RWPE1 (cell line): ENCODE data around the gene TAF1C.

Experiments
- CTCF ChIA-PET: fragments of 350-600 bp; sonication (Branson Sonifier 250); formaldehyde crosslinking; extraction: SDS; loops from one replicate; lab custom pipeline; 2021; lab: Yijun Ruan, JAX
- POLR2A ChIA-PET: fragments of 400-600 bp; formaldehyde crosslinking; extraction: SDS; loops from one replicate; lab custom pipeline; 2020; ENCODE audit warnings: antibody characterized with exemption; ENCODE audit not compliant: low non-redundant PET; lab: Yijun Ruan, JAX
- DNase-seq: peaks from one replicate; pipeline ENCODE4 v3.0.0; 2012; ENCODE audit warnings: low spot score
- H3K27ac ChIP-seq: fragments of 450-650 bp; 2 replicates; pipeline ENCODE4 v1.5.1; 2017
- TF ChIP-seq, protein P1 (sequence below): fragments of 450-650 bp; conservative IDR thresholded peaks from 2 replicates; pipeline ENCODE4 v1.5.1; 2017; ENCODE audit warnings: low read depth, mild to moderate bottlenecking

Gene TAF1C, protein sequence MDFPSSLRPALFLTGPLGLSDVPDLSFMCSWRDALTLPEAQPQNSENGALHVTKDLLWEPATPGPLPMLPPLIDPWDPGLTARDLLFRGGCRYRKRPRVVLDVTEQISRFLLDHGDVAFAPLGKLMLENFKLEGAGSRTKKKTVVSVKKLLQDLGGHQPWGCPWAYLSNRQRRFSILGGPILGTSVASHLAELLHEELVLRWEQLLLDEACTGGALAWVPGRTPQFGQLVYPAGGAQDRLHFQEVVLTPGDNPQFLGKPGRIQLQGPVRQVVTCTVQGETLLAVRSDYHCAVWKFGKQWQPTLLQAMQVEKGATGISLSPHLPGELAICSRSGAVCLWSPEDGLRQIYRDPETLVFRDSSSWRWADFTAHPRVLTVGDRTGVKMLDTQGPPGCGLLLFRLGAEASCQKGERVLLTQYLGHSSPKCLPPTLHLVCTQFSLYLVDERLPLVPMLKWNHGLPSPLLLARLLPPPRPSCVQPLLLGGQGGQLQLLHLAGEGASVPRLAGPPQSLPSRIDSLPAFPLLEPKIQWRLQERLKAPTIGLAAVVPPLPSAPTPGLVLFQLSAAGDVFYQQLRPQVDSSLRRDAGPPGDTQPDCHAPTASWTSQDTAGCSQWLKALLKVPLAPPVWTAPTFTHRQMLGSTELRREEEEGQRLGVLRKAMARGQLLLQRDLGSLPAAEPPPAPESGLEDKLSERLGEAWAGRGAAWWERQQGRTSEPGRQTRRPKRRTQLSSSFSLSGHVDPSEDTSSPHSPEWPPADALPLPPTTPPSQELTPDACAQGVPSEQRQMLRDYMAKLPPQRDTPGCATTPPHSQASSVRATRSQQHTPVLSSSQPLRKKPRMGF

DNA sequence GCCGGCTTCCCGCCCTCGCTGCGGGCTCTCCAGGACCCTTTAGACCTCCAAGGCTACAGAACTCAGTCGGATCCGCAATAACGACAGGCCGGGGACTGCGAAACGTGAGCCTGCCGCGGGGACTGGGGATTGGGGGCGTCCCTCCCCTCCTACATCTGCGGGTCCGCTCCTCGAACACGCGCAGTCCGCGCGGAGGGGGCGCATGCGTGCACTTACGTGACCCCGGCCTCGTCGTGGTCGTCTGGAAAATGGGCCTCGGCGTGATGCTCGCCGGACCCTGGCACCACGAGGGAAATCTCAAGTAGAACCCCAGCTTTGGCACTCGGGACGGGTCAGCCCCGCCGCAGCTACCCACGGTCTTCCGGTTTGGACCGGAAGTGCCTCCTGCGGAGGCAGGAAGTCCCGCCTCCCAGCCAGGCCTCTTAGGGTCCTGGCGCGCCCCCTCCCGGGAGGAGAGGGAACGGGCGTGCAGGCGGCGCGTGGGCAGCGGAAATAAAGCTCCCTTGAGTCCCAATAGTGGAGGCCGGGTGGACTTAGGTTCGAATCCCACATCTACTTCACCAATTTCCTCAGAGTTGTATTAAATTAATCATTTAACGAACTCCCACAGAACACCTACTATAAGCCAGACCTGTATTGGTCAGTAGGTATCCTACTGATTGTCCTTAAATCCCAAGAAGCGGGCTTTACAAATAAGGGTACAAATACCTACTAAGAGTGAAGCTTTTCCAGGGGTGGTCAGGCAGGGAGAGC lies at the start of gene TAF1C:
TSS of gene TAF1C (minus strand) at position 373 of the 753 bp plus-strand sequence. CDS start 2,069 bp downstream, outside the sequence.
- POLR2A ChIA-PET, result interaction anchor here (0.6 kb wide), 1 partner anchor 70 kb away, joined by 5 read pairs; the partner anchor contains the start of gene MBTPS1
- TF ChIP-seq, protein P1, sequence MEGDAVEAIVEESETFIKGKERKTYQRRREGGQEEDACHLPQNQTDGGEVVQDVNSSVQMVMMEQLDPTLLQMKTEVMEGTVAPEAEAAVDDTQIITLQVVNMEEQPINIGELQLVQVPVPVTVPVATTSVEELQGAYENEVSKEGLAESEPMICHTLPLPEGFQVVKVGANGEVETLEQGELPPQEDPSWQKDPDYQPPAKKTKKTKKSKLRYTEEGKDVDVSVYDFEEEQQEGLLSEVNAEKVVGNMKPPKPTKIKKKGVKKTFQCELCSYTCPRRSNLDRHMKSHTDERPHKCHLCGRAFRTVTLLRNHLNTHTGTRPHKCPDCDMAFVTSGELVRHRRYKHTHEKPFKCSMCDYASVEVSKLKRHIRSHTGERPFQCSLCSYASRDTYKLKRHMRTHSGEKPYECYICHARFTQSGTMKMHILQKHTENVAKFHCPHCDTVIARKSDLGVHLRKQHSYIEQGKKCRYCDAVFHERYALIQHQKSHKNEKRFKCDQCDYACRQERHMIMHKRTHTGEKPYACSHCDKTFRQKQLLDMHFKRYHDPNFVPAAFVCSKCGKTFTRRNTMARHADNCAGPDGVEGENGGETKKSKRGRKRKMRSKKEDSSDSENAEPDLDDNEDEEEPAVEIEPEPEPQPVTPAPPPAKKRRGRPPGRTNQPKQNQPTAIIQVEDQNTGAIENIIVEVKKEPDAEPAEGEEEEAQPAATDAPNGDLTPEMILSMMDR, result peak; percentile 96
- DNase-seq, result peak; percentile 93
- CTCF ChIA-PET, result interaction anchor here (0.5 to 1.9 kb wide), 31 partner anchors 9 to 742 kb away, joined by 3 to 37 read pairs (median 4); partner anchors contain the start of gene MBTPS1
- peak within 1 kb of the TSS; percentile 66 for H3K27ac ChIP-seq

DNA sequence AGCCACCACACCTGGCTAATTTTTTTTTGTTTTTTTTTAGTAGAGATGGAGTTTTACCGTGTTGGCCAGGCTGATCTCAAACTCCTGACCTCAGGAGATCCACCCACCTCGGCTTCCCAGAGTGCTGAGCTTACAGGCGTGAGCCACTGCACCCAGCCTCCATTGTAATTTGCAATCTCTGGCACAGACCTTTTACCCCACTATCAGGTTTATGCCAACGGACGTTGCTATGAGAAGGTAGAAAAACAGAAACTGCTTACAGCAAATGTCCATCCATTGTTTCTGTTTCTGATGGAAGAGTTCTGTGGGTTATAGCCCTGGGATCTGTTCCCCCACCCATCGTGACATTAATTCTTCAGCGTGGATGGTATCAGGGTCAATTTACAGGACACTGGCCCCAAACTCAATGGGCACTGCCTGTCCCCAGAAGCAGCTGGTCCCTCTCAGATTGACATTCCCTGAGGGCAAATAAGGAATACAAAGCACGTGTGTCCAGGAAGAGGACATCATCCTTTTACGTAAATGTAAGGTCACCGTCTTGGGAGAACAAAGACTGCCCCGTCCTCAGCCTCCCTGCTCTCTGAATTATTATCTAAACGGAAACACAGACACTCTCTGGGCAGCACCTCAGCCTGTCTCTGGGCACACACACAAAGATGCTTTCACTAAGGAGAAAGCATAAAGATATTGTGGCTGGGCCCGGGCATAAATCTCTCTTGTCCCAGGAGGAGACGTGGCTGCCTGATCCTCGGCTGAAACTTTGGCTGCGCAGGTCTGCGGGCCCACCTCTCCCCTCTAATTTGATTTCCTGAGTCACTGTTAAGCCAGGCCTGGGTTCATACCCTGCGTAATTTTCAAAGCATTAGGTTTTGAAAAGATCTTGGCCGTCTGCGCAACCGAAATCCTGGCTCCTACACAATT lies 47.7 kb upstream of the TAF1C start:
- no peak for DNase-seq
- ChIA-PET CTCF (no interaction called here), POLR2A (no interaction called here)
- H3K27ac ChIP-seq, result no peak overlapping the region
- TF ChIP-seq, protein P1, result no peak

DNA sequence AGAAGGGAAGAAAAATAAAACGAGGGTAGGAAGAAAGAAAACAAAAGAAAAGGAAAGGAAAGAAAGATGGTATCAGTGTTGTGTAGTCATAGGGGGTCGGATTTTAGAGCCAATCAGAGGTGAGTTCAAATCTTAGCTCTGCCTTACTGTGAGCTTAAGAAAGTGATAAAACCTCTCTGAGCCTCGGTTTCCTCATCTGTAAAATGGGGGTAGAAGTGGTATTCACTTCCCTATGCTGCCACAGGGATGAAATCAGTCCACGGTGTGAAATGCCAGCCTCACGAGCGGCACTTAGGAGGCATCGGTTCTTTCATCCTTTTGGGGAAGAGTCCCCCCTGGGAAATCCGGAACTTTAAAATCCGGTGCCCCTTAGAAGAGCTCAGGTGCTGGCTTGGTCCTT lies 46.9 kb upstream of the TAF1C start:
- CTCF ChIA-PET, result interaction anchor here (0.7 kb wide), 1 partner anchor 212 kb away, joined by 3 read pairs; no protein-coding TSS in a partner anchor
- TF ChIP-seq, protein P1, result no peak
- no peak overlapping the region for H3K27ac ChIP-seq
- DNase-seq, result no peak
- POLR2A ChIA-PET, result no interaction called here

DNA sequence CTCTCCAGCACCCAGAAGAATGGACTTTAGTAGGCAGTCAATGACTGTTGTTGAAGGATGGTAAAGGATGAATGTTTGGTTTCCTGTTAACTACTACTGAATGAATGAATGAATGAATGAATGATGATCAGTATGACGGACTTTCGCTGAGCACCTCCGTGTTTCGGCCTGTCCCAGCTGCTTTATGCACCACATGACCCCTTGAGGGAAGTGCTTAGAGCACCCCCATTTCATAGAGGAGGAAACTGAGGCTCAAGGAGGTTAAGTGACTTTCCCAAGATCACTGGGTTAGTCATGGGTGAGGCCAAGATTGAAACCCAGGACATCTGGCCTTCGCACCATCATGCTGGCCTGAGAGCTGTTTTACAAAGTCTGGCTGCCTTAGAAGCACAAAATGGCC lies 46.1 kb upstream of the TAF1C start:
- H3K27ac ChIP-seq, result no peak overlapping the region
- DNase-seq, result no peak
- CTCF ChIA-PET, result interaction anchor here (0.7 to 0.9 kb wide), 2 partner anchors 74 to 211 kb away, joined by 3 to 4 read pairs; no protein-coding TSS in a partner anchor
- TF ChIP-seq, protein P1, result no peak
- POLR2A ChIA-PET, result no interaction called here

DNA sequence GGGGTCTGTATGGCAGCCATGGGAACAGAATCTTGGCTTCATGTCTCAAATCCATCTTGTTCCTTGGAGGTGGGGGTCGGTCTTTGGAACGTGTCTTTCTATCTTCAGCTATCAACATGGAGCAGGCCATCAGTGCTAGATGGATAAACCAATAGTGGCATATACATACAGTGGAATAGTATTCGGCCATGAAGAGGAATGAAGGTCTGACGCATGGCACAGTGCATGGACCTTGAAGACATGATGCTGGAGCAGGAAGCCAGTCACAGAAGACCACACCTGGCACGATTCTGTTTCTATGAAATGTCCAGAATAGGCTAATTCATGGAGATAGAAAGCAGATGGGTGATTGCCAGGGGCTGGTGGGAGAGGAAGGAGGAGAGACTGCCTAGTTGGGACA lies 45.2 kb upstream of the TAF1C start:
- H3K27ac ChIP-seq, result no peak overlapping the region
- ChIA-PET CTCF (interaction anchor here (0.7 kb wide), 1 partner anchor 8 kb away, joined by 3 read pairs; no protein-coding TSS in a partner anchor), POLR2A (no interaction called here)
- no peak for DNase-seq
- TF ChIP-seq, protein P1, result no peak
